Measurements from ENCODE around the gene CISD3.
"Not testable (repeated sequence)": the region's sequence is repeated elsewhere in the genome, so short reads cannot be mapped to it uniquely, and the experiment has no call there.

CISD3 gene

GRCh38 chr17:38712593-38712992 is 17.5 kb upstream of the CISD3 start:
- H3K9me3 Mint-ChIP-seq: no peaks in the 10 kb centered on the region
- DNase-seq (ENCODE audit: low spot score): no peak
- H3K4me3 Mint-ChIP-seq: no peak overlapping the region
- peaks cover 25% of the 10 kb centered on the region for H3K4me1 Mint-ChIP-seq (ENCODE audit: low read depth)
- peaks cover 55% of the 10 kb centered on the region for H3K36me3 Mint-ChIP-seq (ENCODE audit: low read depth)
- no peaks in the 10 kb centered on the region for H3K27me3 Mint-ChIP-seq (ENCODE audit: low read depth)
- H3K27ac Mint-ChIP-seq: no peak overlapping the region

GRCh38 chr17:38713456-38714075 is 16.6 kb upstream of the CISD3 start:
- Mint-ChIP-seq H3K27me3 (ENCODE audit: low read depth) (no peaks in the 10 kb centered on the region), H3K9me3 (no peaks in the 10 kb centered on the region), H3K27ac (peak overlapping the region; percentile 20), H3K36me3 (ENCODE audit: low read depth) (peaks cover 57% of the 10 kb centered on the region), H3K4me3 (no peak overlapping the region), H3K4me1 (ENCODE audit: low read depth) (peaks cover 23% of the 10 kb centered on the region)
- DNase-seq (ENCODE audit: low spot score): no peak

- no peaks in the 10 kb centered on the region for H3K9me3 Mint-ChIP-seq
- no peaks in the 10 kb centered on the region for H3K27me3 Mint-ChIP-seq (ENCODE audit: low read depth)
- DNase-seq (ENCODE audit: low spot score): no peak
- H3K4me1 Mint-ChIP-seq (ENCODE audit: low read depth): peaks cover 14% of the 10 kb centered on the region
- peak overlapping the region; percentile 62 for H3K27ac Mint-ChIP-seq
- H3K4me3 Mint-ChIP-seq: no peak overlapping the region
- H3K36me3 Mint-ChIP-seq (ENCODE audit: low read depth): peaks cover 53% of the 10 kb centered on the region
Observed at GRCh38 chr17:38715216-38715943, 14.8 kb upstream of the CISD3 start.

- Mint-ChIP-seq H3K36me3 (ENCODE audit: low read depth) (peaks cover 52% of the 10 kb centered on the region), H3K4me1 (ENCODE audit: low read depth) (peaks cover 10% of the 10 kb centered on the region), H3K27me3 (ENCODE audit: low read depth) (no peaks in the 10 kb centered on the region), H3K27ac (peak overlapping the region; percentile 74), H3K9me3 (no peaks in the 10 kb centered on the region), H3K4me3 (no peak overlapping the region)
- DNase-seq (ENCODE audit: low spot score): no peak
Observed at GRCh38 chr17:38716368-38717005, 13.7 kb upstream of the CISD3 start.

- H3K9me3 Mint-ChIP-seq: no peaks in the 10 kb centered on the region
- H3K4me1 Mint-ChIP-seq (ENCODE audit: low read depth): peaks cover 10% of the 10 kb centered on the region
- no peak overlapping the region for H3K4me3 Mint-ChIP-seq
- peaks cover 52% of the 10 kb centered on the region for H3K36me3 Mint-ChIP-seq (ENCODE audit: low read depth)
- no peaks in the 10 kb centered on the region for H3K27me3 Mint-ChIP-seq (ENCODE audit: low read depth)
- peak overlapping the region; percentile 74 for H3K27ac Mint-ChIP-seq
- DNase-seq (ENCODE audit: low spot score): no peak
Observed at GRCh38 chr17:38717139-38717745, 12.9 kb upstream of the CISD3 start.

GRCh38 chr17:38719289-38719942 is 10.7 kb upstream of the CISD3 start:
- H3K4me1 Mint-ChIP-seq (ENCODE audit: low read depth): peaks cover 12% of the 10 kb centered on the region
- no peaks in the 10 kb centered on the region for H3K9me3 Mint-ChIP-seq
- no peak overlapping the region for H3K27ac Mint-ChIP-seq
- no peak overlapping the region for H3K4me3 Mint-ChIP-seq
- peaks cover 50% of the 10 kb centered on the region for H3K36me3 Mint-ChIP-seq (ENCODE audit: low read depth)
- no peak for DNase-seq (ENCODE audit: low spot score)
- no peaks in the 10 kb centered on the region for H3K27me3 Mint-ChIP-seq (ENCODE audit: low read depth)

GRCh38 chr17:38719943-38720641 is 10.0 kb upstream of the CISD3 start:
- peak overlapping the region; percentile 73 for H3K27ac Mint-ChIP-seq
- no peak for DNase-seq (ENCODE audit: low spot score)
- no peak overlapping the region for H3K4me3 Mint-ChIP-seq
- H3K9me3 Mint-ChIP-seq: no peaks in the 10 kb centered on the region
- H3K36me3 Mint-ChIP-seq (ENCODE audit: low read depth): peaks cover 48% of the 10 kb centered on the region
- H3K4me1 Mint-ChIP-seq (ENCODE audit: low read depth): peaks cover 9% of the 10 kb centered on the region
- no peaks in the 10 kb centered on the region for H3K27me3 Mint-ChIP-seq (ENCODE audit: low read depth)

GRCh38 chr17:38720941-38721340 is 9.2 kb upstream of the CISD3 start:
- Mint-ChIP-seq H3K4me1 (ENCODE audit: low read depth) (peaks cover 9% of the 10 kb centered on the region), H3K9me3 (no peaks in the 10 kb centered on the region), H3K4me3 (no peak overlapping the region), H3K36me3 (ENCODE audit: low read depth) (peaks cover 45% of the 10 kb centered on the region), H3K27me3 (ENCODE audit: low read depth) (no peaks in the 10 kb centered on the region), H3K27ac (no peak overlapping the region)
- no peak for DNase-seq (ENCODE audit: low spot score)

- no peak for DNase-seq (ENCODE audit: low spot score)
- H3K36me3 Mint-ChIP-seq (ENCODE audit: low read depth): peaks cover 43% of the 10 kb centered on the region
- peaks cover 13% of the 10 kb centered on the region for H3K4me1 Mint-ChIP-seq (ENCODE audit: low read depth)
- H3K4me3 Mint-ChIP-seq: no peak overlapping the region
- no peaks in the 10 kb centered on the region for H3K9me3 Mint-ChIP-seq
- H3K27me3 Mint-ChIP-seq (ENCODE audit: low read depth): no peaks in the 10 kb centered on the region
- no peak overlapping the region for H3K27ac Mint-ChIP-seq
Observed at GRCh38 chr17:38721802-38722201, 8.3 kb upstream of the CISD3 start.

- no peak overlapping the region for H3K27ac Mint-ChIP-seq
- peaks cover 38% of the 10 kb centered on the region for H3K36me3 Mint-ChIP-seq (ENCODE audit: low read depth)
- peaks cover 35% of the 10 kb centered on the region for H3K4me1 Mint-ChIP-seq (ENCODE audit: low read depth)
- H3K27me3 Mint-ChIP-seq (ENCODE audit: low read depth): no peaks in the 10 kb centered on the region
- no peaks in the 10 kb centered on the region for H3K9me3 Mint-ChIP-seq
- H3K4me3 Mint-ChIP-seq: no peak overlapping the region
- no peak for DNase-seq (ENCODE audit: low spot score)
Observed at GRCh38 chr17:38724337-38724988, 5.7 kb upstream of the CISD3 start.

- no peak overlapping the region for H3K27ac Mint-ChIP-seq
Observed at GRCh38 chr17:38725066-38725465, 5.1 kb upstream of the CISD3 start.

GRCh38 chr17:38726145-38726544 is 4.0 kb upstream of the CISD3 start:
- peak overlapping the region; percentile 55 for H3K27ac Mint-ChIP-seq
- peaks cover 39% of the 10 kb centered on the region for H3K4me1 Mint-ChIP-seq (ENCODE audit: low read depth)
- H3K27me3 Mint-ChIP-seq (ENCODE audit: low read depth); H3K9me3 Mint-ChIP-seq; DNase-seq (ENCODE audit: low spot score); H3K4me3 Mint-ChIP-seq: not testable (repeated sequence)
- peaks cover 34% of the 10 kb centered on the region for H3K36me3 Mint-ChIP-seq (ENCODE audit: low read depth)

More at GRCh38 chr17:38725066-38725465, 5.1 kb upstream of the CISD3 start:
- Mint-ChIP-seq H3K4me1 (ENCODE audit: low read depth) (peaks cover 36% of the 10 kb centered on the region), H3K27me3 (ENCODE audit: low read depth) (no peaks in the 10 kb centered on the region), H3K36me3 (ENCODE audit: low read depth) (peaks cover 36% of the 10 kb centered on the region), H3K9me3 (no peaks in the 10 kb centered on the region), H3K4me3 (no peak overlapping the region)
- no peak for DNase-seq (ENCODE audit: low spot score)

GRCh38 chr17:38727736-38728135 is 2.4 kb upstream of the CISD3 start:
- Mint-ChIP-seq H3K36me3 (ENCODE audit: low read depth) (peaks cover 30% of the 10 kb centered on the region), H3K27ac (peak overlapping the region; percentile 85), H3K4me3 (peak overlapping the region; percentile 82), H3K9me3 (no peaks in the 10 kb centered on the region), H3K27me3 (ENCODE audit: low read depth) (no peaks in the 10 kb centered on the region), H3K4me1 (ENCODE audit: low read depth) (peaks cover 49% of the 10 kb centered on the region)
- DNase-seq (ENCODE audit: low spot score): peak; percentile 85
